ENCODE measurements around the gene TBC1D5. TPM values are rescaled to one million over a fixed set of nuclear protein-coding genes. Genes with fewer than 3 reads are reported as not detected.
"Not testable (repeated sequence)": the region's sequence is repeated elsewhere in the genome, so short reads cannot be mapped to it uniquely, and the experiment has no call there.

Gene TBC1D5
- total RNA-seq, 2 experiments from 2014 or later: 48.4 to 55.2 TPM

DNA sequence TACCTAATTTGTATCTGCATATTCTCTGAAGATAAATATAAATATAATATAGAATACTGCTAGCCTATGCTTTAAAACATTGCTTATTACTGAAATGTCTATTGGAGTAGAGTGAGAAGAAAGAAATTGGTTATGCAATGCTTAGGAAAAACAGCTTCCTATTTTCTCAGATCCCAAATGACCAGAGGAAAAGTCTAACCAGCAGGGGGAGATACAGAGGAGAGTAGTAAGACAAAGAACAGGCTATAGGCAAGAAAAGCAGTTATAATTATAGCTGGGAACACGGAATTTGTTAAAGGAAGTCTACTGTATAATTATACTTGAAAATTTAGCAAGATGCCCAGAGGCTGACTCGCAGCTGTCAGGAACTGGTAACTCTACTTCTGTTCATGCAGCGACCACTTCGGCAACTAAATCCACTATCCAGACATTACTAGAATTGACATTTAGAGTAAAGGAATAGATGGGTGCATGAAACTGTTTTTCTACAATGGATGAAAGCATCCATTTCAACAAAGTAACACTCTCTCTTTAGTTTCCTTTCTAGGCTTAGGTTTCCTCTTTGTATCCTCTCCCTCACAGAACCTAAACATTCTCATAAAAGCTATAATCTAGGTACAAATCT lies 97.2 kb downstream of the TBC1D5 start:
- Mint-ChIP-seq H3K36me3 (ENCODE audit: low read depth) (no peaks in the 10 kb centered on the region), H3K4me3 (no peak overlapping the region), H3K4me1 (no peaks in the 10 kb centered on the region), H3K27ac (no peak overlapping the region), H3K9me3 (peaks cover 4% of the 10 kb centered on the region), H3K27me3 (no peaks in the 10 kb centered on the region)
- ChIA-PET POLR2A (no interaction called here), CTCF (interaction anchor here (0.8 to 1.2 kb wide), 3 partner anchors 41 to 196 kb away, joined by 3 to 4 read pairs (median 4); no protein-coding TSS in a partner anchor)
- peak; percentile 11 for DNase-seq

DNA sequence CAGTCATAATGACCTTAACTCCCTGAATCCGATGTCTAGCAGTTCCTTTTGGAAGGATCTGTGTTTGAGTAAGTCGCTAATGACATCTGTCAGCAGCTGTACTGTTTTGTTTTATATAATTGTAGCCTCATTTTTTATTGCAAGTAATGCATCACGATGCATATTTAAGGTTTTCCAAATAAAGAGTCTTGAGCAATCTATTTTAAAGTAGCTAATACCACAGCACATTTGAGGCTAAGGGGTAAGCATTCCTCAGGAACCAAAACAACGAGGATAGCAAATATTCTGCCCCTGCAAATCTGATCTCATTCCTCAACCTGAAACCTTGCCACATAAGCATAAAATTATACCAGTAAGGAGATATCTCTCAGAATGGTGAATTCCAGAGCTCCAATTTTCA lies 98.7 kb downstream of the TBC1D5 start:
- POLR2A ChIA-PET: no interaction called here
- Mint-ChIP-seq H3K4me1 (peaks cover 5% of the 10 kb centered on the region), H3K36me3 (ENCODE audit: low read depth) (no peaks in the 10 kb centered on the region), H3K4me3 (no peak overlapping the region), H3K27ac (no peak overlapping the region), H3K9me3 (no peaks in the 10 kb centered on the region), H3K27me3 (no peaks in the 10 kb centered on the region)
- no peak for DNase-seq
- CTCF ChIA-PET: no interaction called here

DNA sequence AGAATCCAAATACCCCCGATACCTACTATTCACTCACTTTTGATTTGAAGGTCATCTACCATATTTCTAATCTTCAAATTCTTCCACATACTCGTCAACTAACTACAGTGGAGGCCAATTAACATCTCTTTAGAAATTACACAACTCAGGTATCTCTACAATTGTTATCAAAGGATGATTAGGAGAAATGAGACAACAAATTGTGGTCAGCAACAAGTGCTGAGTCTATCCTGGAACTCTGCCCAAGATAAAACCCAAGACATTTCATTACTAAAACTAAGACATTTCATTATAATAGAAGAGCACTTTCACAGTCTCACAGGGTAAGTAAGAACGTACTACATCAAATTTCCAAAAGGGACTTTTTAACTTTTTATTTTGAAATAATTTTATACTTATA lies 100.0 kb downstream of the TBC1D5 start:
- Mint-ChIP-seq H3K27me3 (no peaks in the 10 kb centered on the region), H3K4me3 (no peak overlapping the region), H3K27ac (no peak overlapping the region), H3K9me3 (no peaks in the 10 kb centered on the region), H3K36me3 (ENCODE audit: low read depth) (no peaks in the 10 kb centered on the region), H3K4me1 (peaks cover 5% of the 10 kb centered on the region)
- no peak for DNase-seq
- POLR2A ChIA-PET: no interaction called here
- CTCF ChIA-PET: no interaction called here

DNA sequence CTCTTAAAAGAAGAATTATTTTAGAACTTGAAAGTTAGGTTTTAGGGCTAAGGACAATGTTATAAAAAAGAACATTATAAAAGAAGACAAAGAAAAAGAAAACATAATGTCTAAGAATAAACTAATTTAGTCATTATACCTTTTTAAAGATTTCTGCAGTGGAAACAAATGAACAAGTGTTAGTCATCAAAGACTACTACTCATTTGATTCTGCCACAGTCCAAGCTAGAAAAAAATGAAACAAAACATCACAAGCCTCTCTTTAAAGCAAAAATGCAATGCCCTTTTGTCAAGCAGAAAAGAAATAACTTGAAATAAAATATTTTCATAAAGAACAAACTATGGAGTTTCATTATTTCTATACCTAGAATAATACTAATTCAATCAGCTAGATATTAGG lies 102.0 kb downstream of the TBC1D5 start:
- CTCF ChIA-PET: interaction anchor here (0.6 to 0.7 kb wide), 2 partner anchors 164 to 486 kb away, joined by 3 to 4 read pairs; no protein-coding TSS in a partner anchor

DNA sequence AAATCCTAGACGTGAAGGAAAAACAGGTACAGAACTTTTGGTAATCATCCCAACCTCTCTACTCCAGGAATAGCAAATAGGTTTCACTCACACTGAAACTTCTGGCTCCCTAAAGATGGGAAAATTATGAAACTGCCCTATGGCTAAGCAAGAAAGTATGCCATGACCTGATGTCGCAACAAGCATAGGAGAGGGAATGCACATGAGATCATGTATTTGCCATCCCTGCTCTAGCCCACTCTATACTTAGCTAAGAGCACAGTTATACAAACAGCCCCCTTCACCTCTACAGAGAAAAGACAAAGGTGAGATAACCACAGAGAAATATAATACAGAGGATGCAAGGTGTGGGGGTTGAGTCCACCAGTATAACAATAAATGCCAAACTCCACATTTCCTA lies 102.7 kb downstream of the TBC1D5 start:
- no peaks in the 10 kb centered on the region for H3K36me3 Mint-ChIP-seq (ENCODE audit: low read depth)
- H3K27me3 Mint-ChIP-seq: no peaks in the 10 kb centered on the region
- no peak overlapping the region for H3K4me3 Mint-ChIP-seq
- H3K9me3 Mint-ChIP-seq: no peaks in the 10 kb centered on the region
- POLR2A ChIA-PET: no interaction called here
- DNase-seq: no peak
- peaks cover 5% of the 10 kb centered on the region for H3K4me1 Mint-ChIP-seq
- H3K27ac Mint-ChIP-seq: no peak overlapping the region
- CTCF ChIA-PET: interaction anchor here (0.6 to 0.7 kb wide), 2 partner anchors 165 to 486 kb away, joined by 3 to 4 read pairs; no protein-coding TSS in a partner anchor

More for the DNA sequence above, 102.0 kb downstream of the TBC1D5 start:
- no peak overlapping the region for H3K4me3 Mint-ChIP-seq
- H3K9me3 Mint-ChIP-seq: no peaks in the 10 kb centered on the region
- H3K27ac Mint-ChIP-seq: no peak overlapping the region
- H3K4me1 Mint-ChIP-seq: peaks cover 5% of the 10 kb centered on the region
- no peak for DNase-seq
- POLR2A ChIA-PET: no interaction called here
- H3K36me3 Mint-ChIP-seq (ENCODE audit: low read depth): no peaks in the 10 kb centered on the region
- H3K27me3 Mint-ChIP-seq: no peaks in the 10 kb centered on the region

DNA sequence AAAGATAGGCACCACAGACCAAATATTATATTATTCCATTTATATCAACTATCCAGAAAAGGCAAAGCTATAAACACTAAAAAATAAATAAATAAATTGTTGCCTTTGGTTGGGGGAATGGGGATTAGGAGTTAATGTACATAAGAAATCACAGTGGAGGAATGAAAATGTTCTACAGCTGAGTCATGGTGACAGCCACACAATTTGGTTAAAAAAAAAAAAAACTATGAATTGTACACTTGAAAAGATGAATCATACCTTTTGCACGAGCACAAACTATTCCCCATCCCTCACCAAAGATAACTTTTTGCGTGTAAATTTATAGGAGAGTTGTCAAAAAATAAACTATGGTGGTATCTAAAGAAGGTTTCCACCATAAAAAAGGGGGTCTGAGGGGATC lies 103.2 kb downstream of the TBC1D5 start:
- POLR2A ChIA-PET: no interaction called here
- Mint-ChIP-seq H3K9me3 (no peaks in the 10 kb centered on the region), H3K27me3 (no peaks in the 10 kb centered on the region), H3K27ac (no peak overlapping the region), H3K4me3 (no peak overlapping the region), H3K36me3 (ENCODE audit: low read depth) (no peaks in the 10 kb centered on the region), H3K4me1 (peaks cover 5% of the 10 kb centered on the region)
- DNase-seq: no peak
- CTCF ChIA-PET: no interaction called here

DNA sequence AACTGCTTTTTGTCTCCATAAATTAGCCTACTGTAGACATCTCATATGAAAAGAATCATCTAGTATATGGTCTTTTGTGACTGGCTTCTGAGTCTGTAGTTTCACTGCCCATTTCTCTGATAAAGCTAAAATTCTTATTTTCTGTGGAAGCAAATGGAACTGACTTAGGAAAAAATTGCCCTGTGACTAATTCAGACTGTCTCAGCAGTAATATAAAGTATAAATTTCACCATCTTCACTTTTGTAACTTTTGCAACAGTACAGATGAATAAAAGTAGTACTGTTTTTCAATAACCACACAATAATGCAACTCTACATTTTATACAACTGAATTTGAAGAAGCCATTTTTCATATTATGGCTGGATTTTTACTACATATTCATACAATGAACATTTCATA lies 104.1 kb downstream of the TBC1D5 start:
- Mint-ChIP-seq H3K4me1 (peaks cover 5% of the 10 kb centered on the region), H3K9me3 (no peaks in the 10 kb centered on the region), H3K27me3 (no peaks in the 10 kb centered on the region), H3K36me3 (ENCODE audit: low read depth) (no peaks in the 10 kb centered on the region), H3K4me3 (no peak overlapping the region), H3K27ac (no peak overlapping the region)
- CTCF ChIA-PET: interaction anchor here (0.5 kb wide), 1 partner anchor 1067 kb away, joined by 4 read pairs; no protein-coding TSS in a partner anchor
- DNase-seq: no peak
- POLR2A ChIA-PET: no interaction called here

DNA sequence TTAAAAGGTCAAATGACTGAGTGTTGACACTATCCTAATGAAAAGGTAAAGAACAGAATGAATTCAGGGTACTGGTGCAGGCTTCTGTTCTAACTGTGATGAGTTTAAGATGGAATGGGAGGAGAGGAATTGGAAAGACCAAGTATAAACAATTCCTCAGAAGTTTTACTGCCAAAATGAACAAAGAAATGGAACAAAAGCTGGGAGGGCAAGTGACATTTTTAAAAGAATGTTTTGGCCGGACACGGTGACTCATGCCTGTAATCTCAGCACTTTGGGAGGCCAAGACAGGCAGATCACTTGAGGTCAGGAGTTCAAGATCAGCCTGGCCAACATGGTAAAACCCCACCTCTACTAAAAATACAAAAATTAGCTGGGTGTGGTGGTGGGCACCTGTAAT lies 106.8 kb downstream of the TBC1D5 start:
- POLR2A ChIA-PET; H3K27ac Mint-ChIP-seq; H3K27me3 Mint-ChIP-seq; H3K36me3 Mint-ChIP-seq (ENCODE audit: low read depth); H3K9me3 Mint-ChIP-seq; DNase-seq; CTCF ChIA-PET; H3K4me3 Mint-ChIP-seq: not testable (repeated sequence)
- H3K4me1 Mint-ChIP-seq: peaks cover 17% of the 10 kb centered on the region

DNA sequence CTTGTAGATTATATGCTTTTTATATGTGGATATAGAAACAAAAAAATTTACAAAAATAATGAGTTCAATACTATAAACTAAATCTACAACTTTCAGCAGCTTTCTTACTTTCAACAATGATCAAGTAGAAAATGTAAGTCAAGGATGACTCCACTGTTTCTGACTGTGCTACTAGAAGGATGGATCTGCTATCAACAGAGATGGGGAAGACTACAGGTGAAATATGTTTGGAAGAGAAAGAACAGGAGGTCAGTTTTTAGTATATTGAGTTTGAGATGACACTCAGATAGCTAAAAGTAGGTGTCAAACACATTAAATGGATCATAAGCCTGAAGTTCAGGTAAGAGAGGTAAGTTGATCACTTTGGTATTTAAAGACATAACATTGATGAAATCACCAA lies 107.5 kb downstream of the TBC1D5 start:
- ChIA-PET POLR2A (no interaction called here), CTCF (no interaction called here)
- Mint-ChIP-seq H3K27me3 (no peaks in the 10 kb centered on the region), H3K27ac (no peak overlapping the region), H3K4me1 (peaks cover 17% of the 10 kb centered on the region), H3K4me3 (no peak overlapping the region), H3K36me3 (ENCODE audit: low read depth) (peaks cover 2% of the 10 kb centered on the region), H3K9me3 (no peaks in the 10 kb centered on the region)
- no peak for DNase-seq

DNA sequence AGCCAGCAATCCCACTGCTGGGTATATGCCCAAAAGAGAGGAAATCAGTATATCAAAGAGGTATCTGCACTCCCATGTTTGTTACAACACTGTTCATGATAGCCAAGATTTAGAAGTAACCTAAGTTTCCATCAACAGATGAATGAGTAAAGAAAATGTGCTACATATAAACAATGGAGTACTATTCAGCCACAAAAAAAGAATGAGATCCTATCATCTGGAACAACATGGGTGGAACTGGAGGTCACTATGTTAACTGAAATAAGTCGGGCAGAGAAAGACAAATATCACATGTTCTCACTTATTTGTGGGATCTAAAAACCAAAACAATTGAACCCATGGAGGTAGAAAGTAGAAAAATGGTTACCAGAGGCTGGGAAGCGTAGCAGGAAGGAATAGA lies 108.2 kb downstream of the TBC1D5 start:
- Mint-ChIP-seq H3K4me3 (no peak overlapping the region), H3K27me3 (no peaks in the 10 kb centered on the region), H3K4me1 (peaks cover 15% of the 10 kb centered on the region), H3K9me3 (no peaks in the 10 kb centered on the region), H3K27ac (no peak overlapping the region), H3K36me3 (ENCODE audit: low read depth) (peaks cover 2% of the 10 kb centered on the region)
- POLR2A ChIA-PET: no interaction called here
- CTCF ChIA-PET: no interaction called here
- DNase-seq: no peak

DNA sequence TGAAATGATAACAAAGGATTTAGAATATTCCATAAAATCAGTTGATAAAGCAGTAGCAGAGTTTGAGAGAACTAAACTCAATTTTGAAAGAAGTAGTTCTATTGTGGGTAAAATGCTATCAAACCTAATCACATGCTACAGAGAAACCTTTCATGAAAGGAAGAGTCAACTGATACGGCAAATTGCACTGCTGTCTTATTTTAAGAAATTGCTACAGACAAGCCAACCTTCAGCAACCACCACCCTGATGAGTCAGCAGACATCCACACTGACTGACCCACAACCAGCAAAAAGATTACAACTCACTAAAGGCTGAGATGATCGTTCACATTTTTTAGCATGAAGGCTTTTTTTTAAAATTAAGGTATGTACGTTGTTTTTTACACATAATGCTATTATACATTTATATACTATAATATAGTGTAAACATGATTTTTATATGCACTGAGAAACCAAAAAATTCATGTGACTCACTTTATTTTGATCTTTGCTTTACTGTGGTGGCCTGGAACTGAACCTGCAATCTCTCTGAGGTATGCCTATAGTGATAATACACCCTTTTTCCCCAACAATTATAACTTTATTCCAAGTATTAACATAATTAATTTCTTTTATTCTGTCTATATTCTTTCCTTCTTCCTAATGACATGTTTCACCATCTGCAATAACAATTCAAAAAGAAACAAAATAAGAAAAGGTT lies 109.9 kb downstream of the TBC1D5 start:
- H3K36me3 Mint-ChIP-seq (ENCODE audit: low read depth): peaks cover 2% of the 10 kb centered on the region
- no peak overlapping the region for H3K27ac Mint-ChIP-seq
- H3K9me3 Mint-ChIP-seq: no peaks in the 10 kb centered on the region
- H3K27me3 Mint-ChIP-seq: no peaks in the 10 kb centered on the region
- H3K4me3 Mint-ChIP-seq: no peak overlapping the region
- DNase-seq: no peak
- H3K4me1 Mint-ChIP-seq: peaks cover 17% of the 10 kb centered on the region
- POLR2A ChIA-PET: no interaction called here
- CTCF ChIA-PET: no interaction called here

DNA sequence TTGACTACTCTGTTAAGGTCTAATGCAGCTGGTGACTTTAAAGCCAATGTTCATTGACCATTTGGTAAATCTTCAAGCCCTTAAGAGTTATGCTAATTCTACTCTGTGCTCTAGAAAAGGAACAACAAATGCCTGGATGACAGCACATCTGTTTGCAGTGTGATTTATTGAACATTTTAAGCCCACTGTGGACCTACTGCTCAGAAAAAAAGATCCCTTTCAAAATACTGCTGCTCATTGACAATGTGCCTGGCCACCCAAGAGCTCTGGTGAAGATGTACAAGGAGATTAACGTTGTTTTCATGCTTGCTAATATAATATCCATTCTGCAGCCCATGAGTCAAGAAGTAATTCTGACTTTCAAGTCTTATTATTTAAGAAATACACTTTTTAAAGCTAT lies 110.8 kb downstream of the TBC1D5 start:
- H3K4me3 Mint-ChIP-seq: no peak overlapping the region
- ChIA-PET CTCF (no interaction called here), POLR2A (interaction anchor here (0.5 kb wide), 1 partner anchor 52 kb away, joined by 3 read pairs; no protein-coding TSS in a partner anchor)
- H3K27ac Mint-ChIP-seq: no peak overlapping the region
- peaks cover 25% of the 10 kb centered on the region for H3K4me1 Mint-ChIP-seq
- no peak for DNase-seq
- no peaks in the 10 kb centered on the region for H3K9me3 Mint-ChIP-seq
- no peaks in the 10 kb centered on the region for H3K27me3 Mint-ChIP-seq
- peaks cover 2% of the 10 kb centered on the region for H3K36me3 Mint-ChIP-seq (ENCODE audit: low read depth)

DNA sequence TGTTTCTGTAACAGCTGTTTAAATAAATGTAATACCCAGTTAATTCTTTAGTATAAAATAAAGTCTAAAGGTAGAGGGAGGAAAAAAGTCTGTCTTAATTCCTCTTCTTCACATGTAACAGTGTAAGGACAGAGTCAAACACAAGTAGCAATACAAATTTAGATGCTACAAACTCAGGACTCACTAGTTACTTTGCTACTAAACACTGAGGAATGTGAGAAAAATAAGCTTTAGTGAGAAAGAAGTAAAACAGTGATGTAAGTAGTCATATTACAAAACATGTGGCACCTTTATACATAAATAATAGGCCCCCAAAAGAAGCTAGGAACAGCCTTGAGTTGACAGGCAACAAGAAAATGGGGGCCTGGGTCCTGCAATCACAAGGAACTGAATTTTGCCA lies 113.0 kb downstream of the TBC1D5 start:
- no peak for DNase-seq
- H3K4me3 Mint-ChIP-seq: no peak overlapping the region
- no peak overlapping the region for H3K27ac Mint-ChIP-seq
- ChIA-PET POLR2A (no interaction called here), CTCF (interaction anchor here (0.6 kb wide), 1 partner anchor 130 kb away, joined by 6 read pairs; no protein-coding TSS in a partner anchor)
- peaks cover 2% of the 10 kb centered on the region for H3K36me3 Mint-ChIP-seq (ENCODE audit: low read depth)
- H3K4me1 Mint-ChIP-seq: peaks cover 31% of the 10 kb centered on the region
- no peaks in the 10 kb centered on the region for H3K27me3 Mint-ChIP-seq
- no peaks in the 10 kb centered on the region for H3K9me3 Mint-ChIP-seq

DNA sequence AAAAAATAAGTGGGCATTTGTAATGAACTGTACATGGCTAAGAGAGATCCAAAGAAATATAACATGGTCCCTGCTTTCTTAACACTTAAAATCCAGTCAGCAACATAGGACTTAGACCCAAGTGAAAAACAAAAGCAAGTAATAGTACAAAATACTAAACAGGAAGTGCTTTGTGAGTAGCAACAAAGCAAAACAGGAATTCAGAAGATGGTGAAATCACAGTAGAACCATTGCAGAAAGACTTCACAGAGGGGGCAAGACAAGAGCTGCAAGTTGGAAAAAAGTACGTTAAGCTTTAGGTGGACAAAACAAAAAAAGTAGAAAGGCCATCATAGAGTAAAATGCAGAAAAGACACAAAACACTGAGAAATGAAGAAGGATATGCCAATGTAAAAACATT lies 116.0 kb downstream of the TBC1D5 start:
- no peaks in the 10 kb centered on the region for H3K9me3 Mint-ChIP-seq
- no peak for DNase-seq
- H3K4me3 Mint-ChIP-seq: no peak overlapping the region
- peaks cover 21% of the 10 kb centered on the region for H3K4me1 Mint-ChIP-seq
- H3K36me3 Mint-ChIP-seq (ENCODE audit: low read depth): no peaks in the 10 kb centered on the region
- H3K27ac Mint-ChIP-seq: no peak overlapping the region
- ChIA-PET POLR2A (no interaction called here), CTCF (no interaction called here)
- no peaks in the 10 kb centered on the region for H3K27me3 Mint-ChIP-seq
